Right cardiac atrium (tissue), 5 donors: Measurements from ENCODE around the gene MGMT. TPM values are rescaled to one million over a fixed set of nuclear protein-coding genes. Genes with fewer than 3 reads are reported as not detected.

Source experiments
- ATAC-seq, 2 donors: fragments of 200-7000 bp; cut with Tn5 transposase; one replicate each; pipeline versions ENCODE4 v1.8.0 to v1.9.1; 2020; ENCODE audit warnings: moderate library complexity in 2 of 2, mild to moderate bottlenecking in 1 of 2
- DNase-seq, 3 donors: peaks; one replicate each; pipeline ENCODE4 v3.0.0-alpha.2; 2020
- H3K27ac ChIP-seq: one replicate; pipeline ENCODE4 v1.5.1; 2013; ENCODE audit warnings: mild to moderate bottlenecking, low read length, control low read depth, moderate library complexity
- H3K27me3 ChIP-seq: one replicate; pipeline ENCODE4 v1.6.1; 2013; ENCODE audit not compliant: control insufficient read depth, insufficient read depth
- H3K4me1 ChIP-seq: one replicate; pipeline ENCODE4 v1.6.1; 2013; ENCODE audit warnings: low read length; ENCODE audit not compliant: control insufficient read depth, insufficient read depth
- H3K4me3 ChIP-seq: one replicate; pipeline ENCODE4 v1.5.1; 2013; ENCODE audit warnings: low read length, control low read depth
- H3K9me3 ChIP-seq: one replicate; pipeline ENCODE4 v1.6.1; 2013; ENCODE audit warnings: low read length; ENCODE audit not compliant: control insufficient read depth
- WGBS: extraction: QIAGEN DNeasy Blood & Tissue Kit; methylation state at CpG from one replicate; pipeline ENCODE4 v1.1.7; 2013; 5-methylcytosine and 5-hydroxymethylcytosine counted together
- intact Hi-C, 4 donors: fragments of 100-400 bp; cut with DNase I; formaldehyde crosslinking; loops; one replicate each; pipeline versions ENCODE4 v1.11.0 to v1.14.0; 2022 to 2023
- polyA plus RNA-seq: library from polyadenylated mRNA; stranded (reverse); fragments of 200-250 nt; gene quantifications from one replicate; pipeline ENCODE4 v1.2.3, GENCODE V29; 2013
- total RNA-seq, 4 donors: library from RNA; stranded (reverse); fragmentation: NEBNext Ultra II Directional; extraction: Animal tissue kit (Norgen Biotek cat#: 25700); gene quantifications; one replicate each; pipeline ENCODE4 v1.2.1, GENCODE V29; 2021
- donor health status: healthy with polysubstance abuse.
- donor health status: DM: no; HTN: yes; CAD: no.
- donor health status: DM: no; HTN: no; CAD: no.
- donor health status: DM: no; HTN: yes; CAD: no; lungs with severe emphysema.
- donor health status: DM: yes; HTN: yes; CAD: no.

The MGMT gene
- total and polyA plus RNA-seq, 5 donors = 11.3 to 18.2 (median 13.6) TPM

GRCh38 chr10:129614341-129614740 is 147.3 kb downstream of the MGMT start:
- Histone ChIP-seq H3K27ac (no peak overlapping the region), H3K4me1 (no peaks in the 10 kb centered on the region), H3K9me3 (no peaks in the 10 kb centered on the region), H3K4me3 (no peak overlapping the region), H3K27me3 (no peaks in the 10 kb centered on the region)
- intact Hi-C loops = no loop called here
- DNase-seq (peak in 1 of 3 donors; percentile 74), ATAC-seq (peak in 1 of 2 donors; percentile 57)
- 63% methylated on average over 19 of the region's 19 CpGs for WGBS

- intact Hi-C loops = no loop called here
- no peaks in the 10 kb centered on the region for H3K4me1 ChIP-seq
- no peak overlapping the region for H3K4me3 ChIP-seq
- no peaks in the 10 kb centered on the region for H3K9me3 ChIP-seq
- 98% methylated on average over 9 of the region's 9 CpGs for WGBS
- no peaks in the 10 kb centered on the region for H3K27me3 ChIP-seq
- ATAC-seq (no peak), DNase-seq (no peak)
- H3K27ac ChIP-seq = no peak overlapping the region
Measured at GRCh38 chr10:129615381-129615780, 148.3 kb downstream of the MGMT start.

GRCh38 chr10:129615921-129616525 is 149.0 kb downstream of the MGMT start:
- Histone ChIP-seq H3K9me3 (no peaks in the 10 kb centered on the region), H3K27ac (no peak overlapping the region), H3K4me1 (no peaks in the 10 kb centered on the region), H3K4me3 (no peak overlapping the region), H3K27me3 (no peaks in the 10 kb centered on the region)
- WGBS = 99% methylated on average over 14 of the region's 14 CpGs
- no peak for ATAC-seq
- no peak for DNase-seq
- intact Hi-C loops = no loop called here

- intact Hi-C loops = no loop called here
- no peaks in the 10 kb centered on the region for H3K27me3 ChIP-seq
- ATAC-seq = no peak
- no peaks in the 10 kb centered on the region for H3K9me3 ChIP-seq
- no peak overlapping the region for H3K4me3 ChIP-seq
- DNase-seq = no peak
- H3K27ac ChIP-seq = no peak overlapping the region
- whole genome bisulfite sequencing = 89% methylated on average over 3 of the region's 3 CpGs
- H3K4me1 ChIP-seq = no peaks in the 10 kb centered on the region
Measured at GRCh38 chr10:129617768-129618167, 150.7 kb downstream of the MGMT start.

- WGBS = 95% methylated on average over 7 of the region's 7 CpGs
- Histone ChIP-seq H3K4me3 (no peak overlapping the region), H3K27ac (no peak overlapping the region), H3K4me1 (no peaks in the 10 kb centered on the region), H3K27me3 (no peaks in the 10 kb centered on the region), H3K9me3 (no peaks in the 10 kb centered on the region)
- no peak for DNase-seq
- no peak for ATAC-seq
- intact Hi-C loops = no loop called here
Measured at GRCh38 chr10:129621062-129621461, 154.0 kb downstream of the MGMT start.

GRCh38 chr10:129621693-129622092 is 154.7 kb downstream of the MGMT start:
- Histone ChIP-seq H3K4me1 (no peaks in the 10 kb centered on the region), H3K4me3 (no peak overlapping the region), H3K27ac (no peak overlapping the region), H3K9me3 (no peaks in the 10 kb centered on the region), H3K27me3 (no peaks in the 10 kb centered on the region)
- ATAC-seq (no peak), DNase-seq (no peak)
- WGBS = 41% methylated on average over 2 of the region's 2 CpGs
- intact Hi-C loops = no loop called here

- H3K4me1 ChIP-seq = no peaks in the 10 kb centered on the region
- H3K27ac ChIP-seq = no peak overlapping the region
- ATAC-seq (no peak), DNase-seq (no peak)
- WGBS = 92% methylated on average over 3 of the region's 3 CpGs
- no peaks in the 10 kb centered on the region for H3K9me3 ChIP-seq
- intact Hi-C loops = no loop called here
- no peak overlapping the region for H3K4me3 ChIP-seq
- H3K27me3 ChIP-seq = no peaks in the 10 kb centered on the region
Measured at GRCh38 chr10:129622291-129622690, 155.2 kb downstream of the MGMT start.

- DNase-seq (no peak), ATAC-seq (no peak)
- Histone ChIP-seq H3K4me3 (no peak overlapping the region), H3K27ac (no peak overlapping the region), H3K27me3 (no peaks in the 10 kb centered on the region), H3K4me1 (no peaks in the 10 kb centered on the region), H3K9me3 (no peaks in the 10 kb centered on the region)
- 87% methylated on average over 9 of the region's 9 CpGs for WGBS
- intact Hi-C loops = no loop called here
Measured at GRCh38 chr10:129622736-129623135, 155.7 kb downstream of the MGMT start.

- H3K27ac ChIP-seq = no peak overlapping the region
- H3K4me1 ChIP-seq = peaks cover 2% of the 10 kb centered on the region
- H3K27me3 ChIP-seq = no peaks in the 10 kb centered on the region
- ATAC-seq (no peak), DNase-seq (no peak)
- intact Hi-C loops = no loop called here
- WGBS = 97% methylated on average over 11 of the region's 11 CpGs
- no peaks in the 10 kb centered on the region for H3K9me3 ChIP-seq
- H3K4me3 ChIP-seq = no peak overlapping the region
Measured at GRCh38 chr10:129624526-129624925, 157.5 kb downstream of the MGMT start.

- peak in 1 of 3 donors; percentile 46 for DNase-seq
- intact Hi-C loops = no loop called here
- H3K4me1 ChIP-seq = peaks cover 2% of the 10 kb centered on the region
- ATAC-seq = peak in 1 of 2 donors; percentile 30
- no peak overlapping the region for H3K4me3 ChIP-seq
- no peak overlapping the region for H3K27ac ChIP-seq
- 74% methylated on average over 15 of the region's 15 CpGs for WGBS
- no peaks in the 10 kb centered on the region for H3K9me3 ChIP-seq
- H3K27me3 ChIP-seq = no peaks in the 10 kb centered on the region
Measured at GRCh38 chr10:129626309-129626708, 159.3 kb downstream of the MGMT start.

- peak in 1 of 2 donors; percentile 40 for ATAC-seq
- no peaks in the 10 kb centered on the region for H3K27me3 ChIP-seq
- intact Hi-C loops = no loop called here
- H3K9me3 ChIP-seq = no peaks in the 10 kb centered on the region
- DNase-seq = peak in 1 of 3 donors; percentile 48
- 59% methylated on average over 12 of the region's 12 CpGs for WGBS
- no peak overlapping the region for H3K27ac ChIP-seq
- peaks cover 2% of the 10 kb centered on the region for H3K4me1 ChIP-seq
- H3K4me3 ChIP-seq = no peak overlapping the region
Measured at GRCh38 chr10:129626796-129627435, 159.9 kb downstream of the MGMT start.
